ENCODE results near the gene DGCR2.

DGCR2 gene

DNA sequence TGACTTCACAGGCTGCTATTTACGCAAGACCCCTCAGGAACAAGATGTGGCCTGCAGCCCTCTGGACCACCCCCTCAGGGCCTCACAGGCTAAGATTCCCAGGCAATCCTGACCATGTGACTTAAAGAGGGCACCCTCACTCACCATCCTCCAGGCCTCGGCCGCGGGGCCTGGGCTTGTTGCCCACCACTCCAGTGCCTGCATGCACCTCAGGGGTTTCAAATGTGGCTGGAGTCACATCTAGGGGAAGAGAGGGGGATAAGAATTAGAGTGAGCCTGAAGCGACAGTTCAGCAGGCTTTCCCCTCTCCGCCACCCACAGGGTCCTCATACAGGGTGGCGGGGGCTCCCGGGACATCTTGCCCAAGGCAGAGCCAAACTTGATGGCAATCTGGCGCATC lies 20.2 kb upstream of the DGCR2 start:
- H3K36me3 ChIP-seq (replicated peaks; ENCODE audit: low read depth, low read length): peaks cover 41% of the 10 kb centered on the region
- H3K9ac ChIP-seq (ENCODE audit: low read length): no peak overlapping the region
- no peak overlapping the region for H3K27ac ChIP-seq (ENCODE audit: low read length)
- H3K4me2 ChIP-seq (ENCODE audit: low read length): no peak overlapping the region
- H3K4me1 ChIP-seq (ENCODE audit: low read length): peaks cover 7% of the 10 kb centered on the region
- H4K20me1 ChIP-seq (ENCODE audit: insufficient read depth, low read length): no peaks in the 10 kb centered on the region
- H3K9me3 ChIP-seq (ENCODE audit: insufficient read depth, low read length): no peaks in the 10 kb centered on the region
- TF ChIP-seq, protein P1, sequence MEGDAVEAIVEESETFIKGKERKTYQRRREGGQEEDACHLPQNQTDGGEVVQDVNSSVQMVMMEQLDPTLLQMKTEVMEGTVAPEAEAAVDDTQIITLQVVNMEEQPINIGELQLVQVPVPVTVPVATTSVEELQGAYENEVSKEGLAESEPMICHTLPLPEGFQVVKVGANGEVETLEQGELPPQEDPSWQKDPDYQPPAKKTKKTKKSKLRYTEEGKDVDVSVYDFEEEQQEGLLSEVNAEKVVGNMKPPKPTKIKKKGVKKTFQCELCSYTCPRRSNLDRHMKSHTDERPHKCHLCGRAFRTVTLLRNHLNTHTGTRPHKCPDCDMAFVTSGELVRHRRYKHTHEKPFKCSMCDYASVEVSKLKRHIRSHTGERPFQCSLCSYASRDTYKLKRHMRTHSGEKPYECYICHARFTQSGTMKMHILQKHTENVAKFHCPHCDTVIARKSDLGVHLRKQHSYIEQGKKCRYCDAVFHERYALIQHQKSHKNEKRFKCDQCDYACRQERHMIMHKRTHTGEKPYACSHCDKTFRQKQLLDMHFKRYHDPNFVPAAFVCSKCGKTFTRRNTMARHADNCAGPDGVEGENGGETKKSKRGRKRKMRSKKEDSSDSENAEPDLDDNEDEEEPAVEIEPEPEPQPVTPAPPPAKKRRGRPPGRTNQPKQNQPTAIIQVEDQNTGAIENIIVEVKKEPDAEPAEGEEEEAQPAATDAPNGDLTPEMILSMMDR (IDR thresholded peaks at IDR 0.05; ENCODE audit: low read depth, low read length): no peak
- TF ChIP-seq EZH2phosphoT487 (IDR thresholded peaks at IDR 0.05; ENCODE audit: low read depth): no peak
- no peak overlapping the region for H3K4me3 ChIP-seq (ENCODE audit: low read length)
- H3K79me2 ChIP-seq (ENCODE audit: low read length): peaks cover 18% of the 10 kb centered on the region
- H2AFZ ChIP-seq (ENCODE audit: low read depth, low read length): no peak overlapping the region
- no peaks in the 10 kb centered on the region for H3K27me3 ChIP-seq (ENCODE audit: low read depth, low read length)

GRCh38 chr22:19139974-19140373 lies 17.8 kb upstream of the DGCR2 start:
- Histone ChIP-seq H4K20me1 (ENCODE audit: insufficient read depth, low read length) (no peaks in the 10 kb centered on the region), H3K36me3 (replicated peaks; ENCODE audit: low read depth, low read length) (peaks cover 57% of the 10 kb centered on the region), H2AFZ (ENCODE audit: low read depth, low read length) (no peak overlapping the region), H3K4me2 (ENCODE audit: low read length) (no peak overlapping the region), H3K27ac (ENCODE audit: low read length) (no peak overlapping the region), H3K4me1 (ENCODE audit: low read length) (peaks cover 7% of the 10 kb centered on the region), H3K79me2 (ENCODE audit: low read length) (peaks cover 18% of the 10 kb centered on the region), H3K9me3 (ENCODE audit: insufficient read depth, low read length) (no peaks in the 10 kb centered on the region), H3K4me3 (ENCODE audit: low read length) (no peak overlapping the region), H3K9ac (ENCODE audit: low read length) (no peak overlapping the region), H3K27me3 (ENCODE audit: low read depth, low read length) (no peaks in the 10 kb centered on the region)
- no peak for TF ChIP-seq EZH2phosphoT487 (IDR thresholded peaks at IDR 0.05; ENCODE audit: low read depth)
- TF ChIP-seq, protein P1 (IDR thresholded peaks at IDR 0.05; ENCODE audit: low read depth, low read length): no peak

- Histone ChIP-seq H3K9me3 (ENCODE audit: insufficient read depth, low read length) (no peaks in the 10 kb centered on the region), H3K27ac (ENCODE audit: low read length) (no peak overlapping the region), H2AFZ (ENCODE audit: low read depth, low read length) (no peak overlapping the region), H3K4me2 (ENCODE audit: low read length) (no peak overlapping the region), H3K27me3 (ENCODE audit: low read depth, low read length) (no peaks in the 10 kb centered on the region), H3K4me1 (ENCODE audit: low read length) (peaks cover 7% of the 10 kb centered on the region), H3K9ac (ENCODE audit: low read length) (no peak overlapping the region), H3K79me2 (ENCODE audit: low read length) (peaks cover 13% of the 10 kb centered on the region), H3K36me3 (replicated peaks; ENCODE audit: low read depth, low read length) (peaks cover 59% of the 10 kb centered on the region), H4K20me1 (ENCODE audit: insufficient read depth, low read length) (no peaks in the 10 kb centered on the region), H3K4me3 (ENCODE audit: low read length) (no peak overlapping the region)
- TF ChIP-seq, protein P1 (IDR thresholded peaks at IDR 0.05; ENCODE audit: low read depth, low read length): no peak
- TF ChIP-seq EZH2phosphoT487 (IDR thresholded peaks at IDR 0.05; ENCODE audit: low read depth): no peak
These were observed 16.8 kb upstream of the DGCR2 start for GRCh38 chr22:19139001-19139356.

GRCh38 chr22:19138217-19139000 lies 16.2 kb upstream of the DGCR2 start:
- H3K27ac ChIP-seq (ENCODE audit: low read length): no peak overlapping the region
- peaks cover 3% of the 10 kb centered on the region; the same call in 1 of the 2 replicates for H3K4me1 ChIP-seq (ENCODE audit: low read length)
- no peak overlapping the region for H3K4me3 ChIP-seq (ENCODE audit: low read length)
- no peaks in the 10 kb centered on the region for H3K9me3 ChIP-seq (ENCODE audit: insufficient read depth, low read length)
- no peaks in the 10 kb centered on the region for H4K20me1 ChIP-seq (ENCODE audit: insufficient read depth, low read length)
- H3K9ac ChIP-seq (ENCODE audit: low read length): no peak overlapping the region
- H3K36me3 ChIP-seq (replicated peaks; ENCODE audit: low read depth, low read length): peaks cover 64% of the 10 kb centered on the region
- no peak for TF ChIP-seq EZH2phosphoT487 (IDR thresholded peaks at IDR 0.05; ENCODE audit: low read depth)
- TF ChIP-seq, protein P1 (IDR thresholded peaks at IDR 0.05; ENCODE audit: low read depth, low read length): no peak
- H3K27me3 ChIP-seq (ENCODE audit: low read depth, low read length): no peaks in the 10 kb centered on the region
- H3K4me2 ChIP-seq (ENCODE audit: low read length): no peak overlapping the region
- peaks cover 7% of the 10 kb centered on the region for H3K79me2 ChIP-seq (ENCODE audit: low read length)
- H2AFZ ChIP-seq (ENCODE audit: low read depth, low read length): no peak overlapping the region

Data from OCI-LY3 (cell line).